HG02588 (cell line): ENCODE data around the gene FANK1.
"Not testable (repeated sequence)": the region's sequence is repeated elsewhere in the genome, so short reads cannot be mapped to it uniquely, and the experiment has no call there.

Experiments used
- ATAC-seq: cut with Tn5 transposase; IDR thresholded peaks from one replicate; pipeline ENCODE4 v1.9.1; 2021; ENCODE audit warnings: mild to moderate bottlenecking, moderate library complexity; ENCODE audit not compliant: unreplicated experiment

The FANK1 gene

DNA sequence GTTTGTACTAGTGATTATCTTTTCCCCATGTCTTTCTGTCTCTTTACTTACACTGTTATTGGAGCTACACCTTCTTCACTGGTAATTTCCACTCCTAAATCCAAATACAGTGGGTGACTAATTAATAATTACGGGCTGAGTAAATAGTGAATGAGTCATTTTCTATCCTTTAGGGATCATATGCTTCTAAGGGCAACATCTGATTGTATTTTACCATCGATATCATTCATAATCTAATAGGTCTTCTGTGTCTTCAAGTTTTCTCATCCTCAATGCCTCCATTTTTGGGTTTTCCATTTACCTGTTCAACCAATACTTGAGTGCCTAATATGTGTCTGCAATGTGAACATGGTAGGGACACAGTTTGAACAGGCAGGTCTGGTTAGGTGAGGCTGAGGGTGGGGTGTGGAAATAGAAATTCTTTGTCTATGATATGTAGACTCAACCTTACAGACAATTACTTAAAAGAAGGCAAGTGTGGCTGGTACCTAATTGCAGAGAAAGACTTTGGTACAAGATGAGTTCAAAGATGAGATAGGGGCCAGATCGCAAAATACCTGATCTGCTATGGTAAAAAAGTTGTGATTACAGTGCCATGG is 9.4 kb upstream of the FANK1 start:
- no peak for ATAC-seq

DNA sequence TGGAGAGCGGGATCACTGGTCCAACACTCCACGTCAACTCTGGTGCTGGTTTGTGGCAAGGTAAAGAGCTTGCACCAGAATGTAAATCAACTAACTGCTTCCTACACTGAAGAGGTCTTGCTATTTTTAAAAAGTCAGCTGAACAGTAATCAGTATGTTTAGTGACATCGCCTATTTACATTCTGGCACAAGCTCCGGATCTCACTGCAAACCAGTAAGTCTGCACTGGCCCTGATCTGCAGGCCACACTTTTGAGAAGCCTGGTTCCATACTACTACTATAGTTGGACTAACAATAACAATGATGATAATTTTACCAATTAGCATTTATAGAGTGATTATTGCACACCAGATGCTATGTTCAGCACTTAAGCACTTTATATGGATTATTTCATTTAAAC is 6.9 kb upstream of the FANK1 start:
- not testable (repeated sequence) for ATAC-seq

DNA sequence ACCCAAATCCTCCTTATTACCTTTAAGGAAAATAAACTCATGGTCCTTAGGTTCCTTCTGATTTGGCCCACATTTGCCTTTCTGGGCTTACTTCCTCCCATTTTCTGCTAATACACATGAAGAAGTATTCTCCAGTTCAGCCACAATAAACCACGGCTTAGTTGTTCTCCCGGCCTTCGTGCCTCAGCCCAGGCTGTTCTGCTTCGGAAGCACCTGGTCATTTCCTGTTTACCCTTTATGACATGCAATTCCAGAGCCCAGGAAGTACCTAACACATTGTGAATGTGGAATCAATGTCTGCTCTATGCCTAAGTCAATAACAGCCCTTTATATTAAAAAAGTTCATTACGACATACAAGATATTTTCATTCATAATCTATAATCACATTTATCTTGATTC is 4.0 kb upstream of the FANK1 start:
- not testable (repeated sequence) for ATAC-seq

DNA sequence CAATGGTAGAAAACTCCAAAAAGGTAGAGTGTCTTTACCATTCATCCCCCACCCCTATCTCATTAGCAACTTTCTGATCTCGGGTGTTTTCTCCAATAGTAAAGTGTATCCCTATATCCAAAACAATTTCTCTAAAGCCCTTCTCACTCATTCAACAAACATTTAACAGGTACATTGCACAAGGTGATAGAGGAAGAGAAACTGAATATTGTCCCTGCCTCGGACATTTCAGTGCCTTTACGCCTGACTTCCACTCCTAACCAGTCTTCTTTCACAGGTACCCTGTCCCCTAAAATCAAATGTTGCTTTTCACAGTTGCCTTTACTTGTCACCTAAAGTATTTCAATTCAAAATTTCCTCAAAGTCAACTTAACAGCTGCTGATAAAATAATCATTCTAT is 2.2 kb upstream of the FANK1 start:
- ATAC-seq, result not testable (repeated sequence)

DNA sequence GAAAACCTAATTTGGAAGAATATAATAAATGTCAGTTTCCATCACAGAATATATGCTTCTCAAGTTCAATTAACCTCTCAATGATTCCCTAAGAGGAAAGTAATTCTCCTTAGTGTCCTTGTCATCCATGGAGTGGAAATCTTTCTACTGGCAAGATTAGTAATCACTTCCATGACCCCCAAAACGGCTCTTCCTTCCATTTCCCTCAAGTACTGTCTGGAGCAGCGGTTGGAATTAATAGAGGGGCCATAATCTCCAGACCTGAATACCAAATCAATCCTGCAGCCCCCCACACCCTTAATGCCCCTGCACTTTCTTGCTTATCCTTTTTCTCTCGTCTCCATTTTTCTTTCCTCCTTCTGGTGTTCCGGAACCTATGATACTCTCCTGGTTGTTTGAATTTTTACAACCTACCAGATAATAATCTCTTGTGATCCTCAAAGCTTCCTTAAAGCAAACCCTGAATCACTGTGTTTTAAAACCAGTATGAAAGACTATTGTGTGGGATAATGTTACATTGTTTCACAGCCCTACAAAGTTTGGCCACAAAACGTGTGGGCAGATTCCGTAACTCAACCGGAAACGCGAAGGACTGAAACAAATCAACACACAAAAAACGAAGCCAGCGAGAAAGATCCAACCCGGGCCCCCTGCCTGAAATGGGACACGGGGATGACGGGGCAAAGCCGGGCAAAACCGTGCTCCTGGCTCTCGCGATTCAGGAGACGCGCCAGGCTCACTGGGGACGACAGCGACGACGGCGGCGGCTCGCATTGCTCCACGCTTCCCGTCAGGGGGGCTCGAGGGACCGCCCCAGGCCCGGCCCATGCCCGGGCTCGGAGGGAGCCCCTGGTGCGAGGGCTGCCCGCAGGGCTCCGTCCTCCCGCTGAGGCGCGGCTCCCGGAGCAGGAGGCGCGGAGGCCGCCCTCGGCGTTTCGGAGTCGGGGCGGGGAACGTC is 955 bp upstream of the FANK1 start:
- ATAC-seq, result peak; percentile 48

DNA sequence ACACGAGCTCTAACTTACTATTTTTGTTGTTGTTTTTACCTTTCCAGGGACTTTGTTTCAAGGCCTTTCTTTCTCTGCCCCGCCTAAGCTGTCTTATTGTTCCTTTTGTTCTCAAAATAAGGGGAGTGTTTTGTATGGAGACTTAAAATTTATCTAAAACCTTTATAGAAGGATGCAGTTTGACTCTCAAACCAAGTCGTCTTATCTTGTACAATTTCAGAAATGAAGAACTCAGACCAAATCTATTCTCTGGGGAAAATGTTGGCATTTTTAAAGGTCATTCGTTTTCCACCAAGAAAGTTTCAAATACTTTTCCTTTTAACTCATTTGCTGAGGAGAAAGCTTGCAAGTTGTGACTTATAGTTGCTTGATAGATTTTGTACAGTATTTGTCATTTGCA is 953 bp downstream of the FANK1 start:
- ATAC-seq, result not testable (repeated sequence)

DNA sequence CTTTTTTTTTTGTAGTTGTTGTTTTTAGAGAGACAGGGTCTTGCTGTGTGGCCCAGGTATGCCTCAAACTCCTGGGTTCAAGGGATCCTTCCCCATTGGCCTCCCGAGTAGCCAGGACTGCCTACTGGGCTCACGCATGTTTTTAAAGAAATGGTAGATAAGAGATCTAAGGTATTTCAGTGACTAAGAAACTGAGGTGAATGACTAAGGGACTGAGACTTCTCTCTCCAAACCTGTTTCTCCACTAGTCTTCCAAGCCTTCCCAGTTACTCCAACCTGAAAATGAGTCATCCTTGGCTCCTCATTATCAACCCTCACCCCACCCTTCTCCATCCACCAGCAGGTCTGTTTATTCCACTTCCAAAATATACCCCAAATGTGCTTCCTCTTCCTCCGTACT is 4.6 kb downstream of the FANK1 start:
- ATAC-seq, result not testable (repeated sequence)

DNA sequence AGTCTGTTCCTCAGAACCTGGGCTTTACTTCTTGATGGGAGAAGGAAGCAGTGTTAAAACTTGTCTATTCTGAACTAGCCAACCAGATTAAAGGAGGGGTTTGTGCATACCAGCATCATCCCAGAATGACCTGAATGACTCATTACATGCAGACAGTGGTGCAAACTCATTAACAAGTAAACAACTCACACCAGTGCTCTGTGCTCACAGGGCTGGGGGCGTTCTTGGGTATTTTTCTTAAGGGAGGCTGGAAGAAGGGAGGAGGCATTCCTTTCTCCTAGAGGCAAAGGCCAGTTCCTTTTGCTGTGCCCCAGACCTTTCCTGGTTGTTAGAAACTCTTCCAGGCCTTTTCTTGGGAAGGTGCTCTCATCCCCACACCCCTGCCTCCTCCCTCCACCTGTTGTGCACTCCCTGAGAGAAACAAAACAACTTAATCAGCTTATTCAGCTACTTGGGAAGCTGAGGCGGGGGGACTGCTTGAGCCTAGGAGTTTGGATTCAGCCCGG is 6.8 kb downstream of the FANK1 start:
- not testable (repeated sequence) for ATAC-seq

DNA sequence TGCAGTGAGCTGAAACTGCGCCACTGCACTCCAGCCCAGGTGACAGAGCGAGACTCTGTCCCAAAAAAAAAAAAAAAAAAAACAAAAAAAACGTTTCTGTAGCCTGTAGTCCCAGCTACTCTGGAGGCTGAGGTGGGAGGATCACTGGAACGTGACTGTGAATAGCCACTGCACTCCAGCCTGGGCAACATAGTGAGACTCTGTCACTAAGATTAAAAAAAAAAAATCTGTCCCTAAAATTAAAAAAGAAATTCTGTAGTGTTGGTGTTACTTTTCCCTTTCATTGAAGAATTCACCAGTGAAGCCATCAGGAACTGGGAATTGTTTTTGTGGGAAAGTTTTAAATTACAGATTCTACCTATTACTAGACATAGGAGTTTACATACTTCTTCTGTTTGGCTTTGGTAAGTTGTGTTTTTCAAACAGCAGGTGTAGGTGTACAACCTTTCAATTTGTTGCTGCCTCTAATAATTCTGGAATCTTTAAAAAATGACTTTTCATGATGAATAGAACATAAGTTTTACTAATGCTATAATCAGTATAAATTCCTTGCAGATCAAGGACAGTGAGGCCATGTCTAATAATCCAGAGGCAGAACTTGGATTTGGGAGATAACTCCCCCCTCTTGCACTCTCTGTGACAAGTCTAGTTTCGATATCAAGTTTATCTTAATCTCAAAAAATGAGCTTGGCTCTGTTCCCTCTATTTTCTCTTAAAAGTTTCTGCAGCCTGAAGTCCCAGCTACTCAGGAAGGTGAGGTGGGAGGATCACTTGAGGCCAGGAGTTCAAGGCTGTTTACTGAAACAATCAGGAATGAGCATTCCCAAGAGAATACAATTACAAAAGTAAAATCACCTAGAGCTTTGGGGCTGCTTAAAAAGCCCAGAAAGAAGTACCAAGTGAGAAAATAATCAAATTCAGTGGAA is 9.0 kb downstream of the FANK1 start:
- not testable (repeated sequence) for ATAC-seq

DNA sequence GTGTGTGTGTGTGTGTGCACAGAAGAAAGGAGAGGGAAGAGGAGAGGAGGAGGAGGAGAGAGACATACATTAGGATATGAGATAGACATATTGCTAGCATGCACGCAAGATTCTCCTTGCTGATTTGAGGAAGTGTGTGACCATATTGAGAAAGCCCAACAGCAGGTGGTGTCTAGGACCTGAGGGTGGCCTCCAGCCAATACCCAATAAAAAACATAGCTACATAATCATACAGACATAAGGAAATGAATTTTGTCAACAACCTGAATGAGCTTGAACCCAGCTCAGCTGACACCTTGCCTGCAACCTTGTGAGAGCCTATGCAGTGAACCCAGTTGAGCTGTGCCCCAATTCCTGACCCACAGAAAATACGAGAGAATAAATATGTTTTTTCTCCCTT is 11.2 kb downstream of the FANK1 start:
- not testable (repeated sequence) for ATAC-seq

DNA sequence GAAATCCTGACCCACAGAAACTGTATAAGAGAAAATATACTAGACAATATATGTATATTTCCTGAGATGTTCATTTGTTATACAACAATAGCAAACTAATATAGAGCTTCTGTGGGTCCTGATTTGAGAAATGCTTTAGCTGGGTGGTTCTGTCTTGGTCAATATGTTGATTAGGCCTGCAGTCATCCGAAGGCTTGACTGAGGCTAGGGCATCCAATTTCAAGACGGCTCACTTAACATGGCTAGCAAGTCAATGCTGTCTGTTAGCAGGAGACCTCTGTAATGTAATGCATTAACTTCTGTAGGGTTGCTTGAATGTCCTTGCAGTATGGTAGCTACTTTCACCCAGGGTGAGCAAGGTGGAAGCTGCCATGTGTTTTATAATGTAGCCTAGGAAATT is 12.4 kb downstream of the FANK1 start:
- ATAC-seq, result not testable (repeated sequence)

DNA sequence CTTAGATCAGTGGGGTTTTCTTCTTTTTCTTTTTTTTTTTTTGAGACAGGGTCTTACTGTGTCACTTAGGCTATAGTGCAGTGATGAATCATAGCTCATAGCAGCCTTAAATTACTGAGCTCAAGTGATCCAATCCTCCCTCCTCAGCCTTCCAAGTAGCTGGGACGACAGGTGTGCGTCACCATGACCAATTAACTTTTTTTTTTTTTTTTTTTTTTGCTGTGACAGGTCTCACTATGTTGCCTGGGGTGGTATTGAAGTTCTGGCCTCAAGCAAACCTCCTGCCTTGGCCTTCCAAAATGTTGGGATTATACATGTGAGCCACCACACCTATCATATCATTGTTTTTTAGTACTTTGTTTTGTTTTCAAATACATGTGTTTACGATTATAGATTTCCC is 13.1 kb downstream of the FANK1 start:
- not testable (repeated sequence) for ATAC-seq

DNA sequence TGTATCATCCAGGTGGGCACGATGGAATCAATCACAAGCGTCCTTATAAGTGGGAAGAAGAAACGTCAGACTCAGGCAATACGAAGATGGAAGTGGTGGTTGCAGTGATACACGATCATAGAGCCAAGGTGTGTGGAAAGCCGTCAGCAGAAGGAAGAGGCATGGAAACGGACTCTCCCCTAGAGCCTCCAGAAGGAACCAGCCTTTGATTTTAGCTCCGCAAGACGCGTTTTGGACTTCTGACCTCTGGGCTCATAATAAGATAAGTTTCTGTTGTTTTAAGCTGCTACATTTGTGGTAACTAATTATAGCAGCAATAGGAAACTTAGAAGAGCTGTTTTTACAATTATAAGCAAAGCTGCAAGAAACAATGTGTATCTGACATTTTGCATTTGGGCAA is 14.8 kb downstream of the FANK1 start:
- ATAC-seq, result no peak

DNA sequence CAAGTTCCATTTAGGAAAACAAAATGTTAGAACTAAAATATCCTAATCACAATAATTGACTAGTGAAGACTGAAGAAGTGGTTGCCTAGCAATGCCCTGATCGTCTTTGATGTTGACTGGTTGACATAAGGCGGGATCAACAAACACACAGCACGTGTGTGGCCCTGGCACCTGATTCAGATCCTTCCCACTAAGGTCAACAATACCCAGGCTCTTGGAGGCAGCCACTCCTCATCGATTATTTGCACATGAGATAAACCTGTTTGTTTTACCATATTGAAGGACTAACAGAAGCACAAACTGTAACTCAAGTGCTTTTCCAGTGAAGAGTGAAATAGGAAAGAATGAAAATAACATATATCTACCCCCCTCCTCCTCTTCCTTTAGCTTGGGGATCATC is 15.6 kb downstream of the FANK1 start:
- ATAC-seq, result no peak

DNA sequence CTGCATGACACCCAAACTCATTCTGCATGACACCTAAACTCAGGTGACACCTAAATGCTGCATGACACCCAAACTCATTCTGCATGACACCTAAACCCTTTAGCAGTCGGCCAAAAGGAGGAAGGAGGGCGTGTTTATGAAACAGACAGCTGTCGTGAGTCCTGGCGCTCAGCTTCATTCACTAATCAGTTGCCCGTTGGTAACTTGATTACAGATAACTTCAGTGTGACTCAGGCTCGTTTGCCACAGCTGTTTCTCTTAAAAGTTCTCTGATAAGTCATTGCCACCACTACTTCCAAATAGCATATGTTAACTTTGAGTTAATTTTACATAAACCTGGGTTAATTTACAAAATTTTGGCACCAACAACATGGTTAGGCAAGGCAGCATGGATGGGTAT is 16.9 kb downstream of the FANK1 start:
- not testable (repeated sequence) for ATAC-seq

DNA sequence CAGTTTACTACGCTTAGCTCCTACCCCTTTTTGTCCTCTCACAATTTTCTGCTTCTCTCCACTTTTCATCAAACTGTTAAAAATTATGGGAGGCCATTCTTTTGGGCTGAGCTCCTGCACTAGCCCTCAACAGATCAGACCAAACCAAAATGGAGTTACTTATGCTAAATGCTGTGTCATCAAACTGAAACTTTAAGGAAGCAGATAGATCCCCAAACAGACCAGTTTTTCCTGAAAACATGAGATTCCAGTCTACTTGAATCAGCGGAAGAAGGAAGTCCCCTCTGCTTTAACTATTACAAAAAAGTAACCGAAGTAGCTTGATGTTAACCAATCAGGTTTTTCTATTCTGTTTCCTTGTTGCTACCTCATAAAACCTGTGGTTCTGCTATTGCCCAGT is 20.6 kb downstream of the FANK1 start:
- ATAC-seq, result no peak

DNA sequence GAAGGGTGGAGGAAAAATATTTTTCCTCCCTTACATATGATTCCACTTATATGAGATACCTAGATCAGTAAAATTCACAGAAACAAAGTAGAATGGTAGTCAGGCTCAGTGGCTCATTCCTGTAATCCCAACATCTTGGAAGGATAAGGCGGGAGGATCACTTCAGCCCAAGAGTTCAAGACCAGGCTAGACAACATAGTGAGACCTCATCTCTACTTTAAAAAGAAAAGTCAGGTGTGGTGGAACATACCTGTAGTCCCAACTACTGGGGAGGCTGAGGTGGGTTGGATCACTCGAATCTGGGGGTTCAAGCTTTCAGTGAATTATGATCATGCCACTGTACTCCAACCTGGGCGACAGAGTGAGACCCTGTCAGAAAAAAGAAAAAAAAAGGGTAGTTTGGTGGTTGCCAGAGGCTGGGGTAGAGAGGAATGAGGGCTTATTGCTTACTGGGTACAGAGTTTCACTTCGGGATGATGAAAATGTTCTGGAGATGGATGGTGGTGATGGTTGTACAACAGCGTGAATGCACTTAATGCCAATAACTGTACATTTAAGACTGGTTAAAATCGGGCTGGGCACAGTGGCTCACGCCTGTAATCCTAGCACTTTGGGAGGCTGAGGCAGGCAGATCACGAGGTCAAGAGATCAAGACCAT is 21.5 kb downstream of the FANK1 start:
- ATAC-seq, result not testable (repeated sequence)

DNA sequence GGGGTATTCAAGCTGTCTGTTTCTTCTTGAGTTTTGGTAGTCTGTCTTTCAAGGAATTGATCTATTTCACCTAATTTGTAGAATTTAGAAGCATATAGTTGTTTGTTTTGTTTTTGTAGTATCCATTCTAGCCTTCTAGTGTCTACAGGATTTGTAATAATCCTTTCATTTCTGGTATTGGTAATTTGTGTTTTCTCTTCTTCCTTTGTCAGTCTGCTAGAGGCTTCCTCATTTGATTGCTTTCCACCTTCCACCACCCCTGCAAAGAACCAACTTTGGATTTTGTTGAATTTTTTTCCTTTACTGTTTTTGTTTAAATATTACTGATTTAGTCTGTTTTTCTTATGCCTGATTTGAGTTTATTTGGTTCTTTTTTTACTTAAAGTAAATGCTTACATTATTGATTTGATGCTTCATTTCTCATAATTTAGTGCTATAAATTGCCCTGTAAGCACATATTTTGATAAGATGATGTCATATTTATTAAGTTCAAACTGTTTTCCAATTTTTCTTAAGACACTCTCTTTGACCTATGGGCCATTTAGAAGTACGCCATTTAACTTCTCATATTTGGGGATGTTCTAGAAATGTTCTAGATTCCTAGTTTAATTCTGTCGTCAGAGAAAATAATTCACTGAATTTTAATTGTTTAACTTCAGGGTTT is 25.4 kb downstream of the FANK1 start:
- not testable (repeated sequence) for ATAC-seq

DNA sequence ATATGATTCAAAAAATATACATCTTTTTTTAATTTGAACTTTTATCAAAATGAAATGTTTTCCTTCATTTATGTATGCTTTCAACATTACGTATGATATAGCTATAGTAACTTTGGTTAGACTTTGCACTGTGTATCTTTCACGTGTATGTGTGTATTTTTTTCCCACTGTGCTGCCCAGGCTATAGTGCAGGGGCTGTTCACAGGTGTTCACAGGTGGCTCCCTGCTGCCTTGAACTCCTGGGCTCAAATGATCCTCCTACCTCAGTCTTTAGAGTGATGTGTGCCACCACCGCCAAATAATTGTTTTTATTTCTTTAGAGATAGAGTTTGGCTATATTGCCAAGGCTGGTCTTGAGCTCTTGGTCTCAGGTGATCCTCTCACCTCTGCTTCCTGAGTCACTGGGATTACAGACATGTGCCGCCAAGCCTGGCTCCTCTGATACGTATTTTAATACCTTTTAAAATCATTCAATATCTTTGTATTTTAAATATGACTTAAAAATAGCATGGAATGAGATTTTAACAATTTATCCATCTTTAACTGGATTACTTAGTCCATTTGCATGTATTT is 29.0 kb downstream of the FANK1 start:
- ATAC-seq, result no peak

DNA sequence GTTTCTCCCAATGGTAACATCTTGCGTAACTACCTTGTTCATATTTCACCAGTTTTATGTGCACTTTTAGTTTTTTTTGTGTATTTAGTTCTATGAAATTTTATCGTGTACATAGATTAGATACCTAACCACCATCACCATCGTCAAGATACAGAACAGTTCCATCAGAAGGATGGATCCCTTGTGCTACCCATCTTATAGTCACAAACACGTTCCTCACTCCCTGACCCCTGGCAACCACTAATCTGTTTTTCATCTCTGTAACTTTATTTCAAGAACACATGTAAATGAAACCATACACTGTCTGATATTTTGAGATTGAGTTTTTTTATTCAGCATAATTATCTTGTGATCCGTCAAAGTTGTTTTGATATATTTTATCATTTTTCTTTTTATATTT is 29.9 kb downstream of the FANK1 start:
- ATAC-seq, result no peak
